Neural crest cell (in vitro differentiated cells): ENCODE results near the gene GRK5. TPM values are rescaled to one million over a fixed set of nuclear protein-coding genes. Genes with fewer than 3 reads are reported as not detected.

ENCODE experiments used
- DNase-seq: peaks from one replicate; pipeline ENCODE4 v3.0.0; 2021; ENCODE audit warnings: low read depth, mixed read lengths, low spot score
- H3K27ac Mint-ChIP-seq: one replicate; pipeline ENCODE4 v1.8.0; 2021; ENCODE audit warnings: mild to moderate bottlenecking, mixed read lengths; ENCODE audit not compliant: unreplicated experiment
- H3K27me3 Mint-ChIP-seq: 2 replicates; pipeline ENCODE4 v1.8.0; 2021; ENCODE audit warnings: low read depth, mild to moderate bottlenecking, mixed read lengths
- H3K36me3 Mint-ChIP-seq: 2 replicates; pipeline ENCODE4 v1.8.0; 2021; ENCODE audit warnings: low read depth, mild to moderate bottlenecking, mixed read lengths
- H3K4me1 Mint-ChIP-seq: 2 replicates; pipeline ENCODE4 v1.8.0; 2021; ENCODE audit warnings: mixed read lengths
- H3K4me3 Mint-ChIP-seq: one replicate; pipeline ENCODE4 v1.8.0; 2021; ENCODE audit warnings: mild to moderate bottlenecking, mixed read lengths
- H3K9me3 Mint-ChIP-seq: 2 replicates; pipeline ENCODE4 v1.8.0; 2021; ENCODE audit warnings: mixed read lengths
- total RNA-seq: library from RNA; stranded (reverse); gene quantifications from 2 replicates; pipeline ENCODE4 v1.2.1, GENCODE V29; 2021
- TF ChIP-seq, protein P1 (sequence below): fragments of 200-600 bp; sonication (generic); conservative IDR thresholded peaks from 2 replicates; pipeline ENCODE4 v1.5.0; 2021; ENCODE audit warnings: antibody characterized with exemption, mild to moderate bottlenecking

GRK5 gene
- total RNA-seq, 1 donor from 2014 or later, result 13.5 TPM

DNA sequence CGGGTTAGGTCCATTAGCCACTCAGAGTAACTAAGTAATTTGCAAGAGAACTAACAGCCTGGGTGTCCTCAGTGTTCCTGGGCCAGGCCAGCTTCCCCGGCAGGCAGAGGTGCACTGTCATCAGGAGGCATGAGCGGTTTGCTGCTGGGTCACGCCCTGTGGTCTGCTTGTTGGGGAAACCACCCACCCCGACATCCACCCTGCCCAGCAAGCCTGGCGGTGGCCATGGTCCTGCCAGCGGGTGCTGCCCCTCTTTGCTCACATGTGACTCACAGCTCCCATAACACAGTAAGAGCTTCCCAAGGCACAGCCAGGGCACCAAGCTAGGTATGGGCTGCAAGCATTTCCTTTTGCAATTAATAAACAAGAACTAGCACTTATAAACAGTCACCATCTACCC lies 259.3 kb downstream of the GRK5 start:
- TF ChIP-seq, protein P1, sequence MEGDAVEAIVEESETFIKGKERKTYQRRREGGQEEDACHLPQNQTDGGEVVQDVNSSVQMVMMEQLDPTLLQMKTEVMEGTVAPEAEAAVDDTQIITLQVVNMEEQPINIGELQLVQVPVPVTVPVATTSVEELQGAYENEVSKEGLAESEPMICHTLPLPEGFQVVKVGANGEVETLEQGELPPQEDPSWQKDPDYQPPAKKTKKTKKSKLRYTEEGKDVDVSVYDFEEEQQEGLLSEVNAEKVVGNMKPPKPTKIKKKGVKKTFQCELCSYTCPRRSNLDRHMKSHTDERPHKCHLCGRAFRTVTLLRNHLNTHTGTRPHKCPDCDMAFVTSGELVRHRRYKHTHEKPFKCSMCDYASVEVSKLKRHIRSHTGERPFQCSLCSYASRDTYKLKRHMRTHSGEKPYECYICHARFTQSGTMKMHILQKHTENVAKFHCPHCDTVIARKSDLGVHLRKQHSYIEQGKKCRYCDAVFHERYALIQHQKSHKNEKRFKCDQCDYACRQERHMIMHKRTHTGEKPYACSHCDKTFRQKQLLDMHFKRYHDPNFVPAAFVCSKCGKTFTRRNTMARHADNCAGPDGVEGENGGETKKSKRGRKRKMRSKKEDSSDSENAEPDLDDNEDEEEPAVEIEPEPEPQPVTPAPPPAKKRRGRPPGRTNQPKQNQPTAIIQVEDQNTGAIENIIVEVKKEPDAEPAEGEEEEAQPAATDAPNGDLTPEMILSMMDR, result no peak
- Mint-ChIP-seq H3K4me1 (no peaks in the 10 kb centered on the region), H3K27ac (no peak overlapping the region), H3K9me3 (peaks cover 5% of the 10 kb centered on the region), H3K4me3 (no peak overlapping the region), H3K27me3 (peaks cover 25% of the 10 kb centered on the region), H3K36me3 (peaks cover 3% of the 10 kb centered on the region)
- DNase-seq, result no peak

DNA sequence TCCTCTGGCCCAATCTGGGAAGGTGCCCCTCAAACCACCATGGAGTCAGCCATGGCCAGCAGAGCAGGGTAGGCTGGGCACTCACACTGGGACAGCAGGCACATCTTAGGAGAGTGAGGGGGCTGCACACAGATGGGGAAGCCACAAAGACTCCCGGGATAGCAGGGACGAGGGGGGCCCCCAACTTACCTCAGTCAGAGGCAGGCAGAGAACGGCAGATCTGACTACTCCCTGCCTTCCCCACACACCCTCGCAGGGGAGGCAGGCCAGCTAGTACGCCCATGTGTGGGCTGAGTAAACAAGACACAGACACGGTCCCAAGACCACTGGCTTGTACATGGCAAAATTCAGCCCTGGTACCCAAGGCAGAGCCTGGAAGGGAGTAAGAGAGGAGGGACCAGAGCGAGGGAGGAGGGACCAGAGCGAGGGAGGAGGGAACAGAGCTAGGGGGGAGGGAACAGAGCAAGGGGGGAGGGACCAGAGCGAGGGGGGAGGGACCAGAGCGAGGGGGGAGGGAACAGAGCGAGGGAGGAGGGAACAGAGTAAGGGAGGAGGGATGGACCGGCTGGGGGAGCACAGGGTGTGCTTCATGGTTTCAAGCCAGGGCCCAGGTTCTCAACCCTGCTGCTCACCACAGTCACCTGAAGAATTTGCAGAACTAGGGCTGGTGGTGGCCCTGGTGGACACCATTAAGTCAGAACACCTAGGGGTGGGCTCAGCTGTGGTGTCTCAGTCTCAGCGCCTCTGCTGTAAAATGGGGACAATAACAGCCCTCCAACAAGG lies 261.4 kb downstream of the GRK5 start:
- H3K27me3 Mint-ChIP-seq, result peaks cover 31% of the 10 kb centered on the region

DNA sequence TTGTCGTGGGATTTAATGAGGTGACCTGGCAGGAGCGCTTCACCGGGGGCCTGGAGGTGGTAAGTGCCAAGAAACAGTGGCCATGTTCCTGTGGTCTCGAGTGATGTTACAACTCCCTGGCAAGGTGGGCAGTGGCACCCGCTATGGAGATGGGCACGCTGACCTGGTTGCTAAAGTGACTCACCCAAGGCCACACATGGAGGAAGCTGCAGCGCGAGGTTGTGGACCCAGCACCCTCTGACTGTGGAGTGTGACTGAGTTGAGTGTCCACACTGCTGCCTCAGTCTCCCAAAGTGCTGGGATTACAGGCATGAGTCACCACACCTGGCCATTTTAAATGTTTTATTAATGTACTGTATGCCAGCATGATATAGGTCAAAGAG lies 261.9 kb downstream of the GRK5 start:
- Mint-ChIP-seq H3K4me1 (no peaks in the 10 kb centered on the region), H3K27me3 (peaks cover 34% of the 10 kb centered on the region), H3K36me3 (no peaks in the 10 kb centered on the region), H3K4me3 (no peak overlapping the region), H3K9me3 (peaks cover 5% of the 10 kb centered on the region), H3K27ac (no peak overlapping the region)
- DNase-seq, result no peak
- TF ChIP-seq, protein P1, result no peak

More for the DNA sequence above, 261.4 kb downstream of the GRK5 start:
- TF ChIP-seq, protein P1, result no peak
- Mint-ChIP-seq H3K27ac (no peak overlapping the region), H3K36me3 (no peaks in the 10 kb centered on the region), H3K4me3 (no peak overlapping the region), H3K9me3 (peaks cover 2% of the 10 kb centered on the region), H3K4me1 (no peaks in the 10 kb centered on the region)
- DNase-seq, result no peak

DNA sequence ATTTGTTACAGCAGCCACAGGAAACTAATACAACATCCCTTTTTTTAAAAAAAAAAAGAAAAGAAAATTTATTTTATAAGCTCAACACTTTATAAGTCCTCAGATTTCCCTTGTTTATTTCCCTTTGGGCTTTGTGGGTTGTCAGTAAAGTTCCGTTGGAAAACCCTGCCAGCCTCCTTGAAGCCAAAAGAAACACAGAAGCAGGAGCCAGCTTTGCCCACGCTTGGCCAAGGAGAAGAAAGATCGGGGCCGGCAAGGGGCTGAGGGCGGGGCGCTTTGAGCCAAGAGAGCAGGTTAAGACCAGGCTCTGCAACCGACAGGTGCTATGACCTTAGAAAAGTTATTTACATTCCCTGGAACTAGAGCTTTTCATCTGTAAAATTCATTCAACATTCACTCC lies 262.5 kb downstream of the GRK5 start:
- Mint-ChIP-seq H3K27ac (no peak overlapping the region), H3K27me3 (peaks cover 34% of the 10 kb centered on the region), H3K4me3 (no peak overlapping the region), H3K36me3 (no peaks in the 10 kb centered on the region), H3K4me1 (no peaks in the 10 kb centered on the region), H3K9me3 (peaks cover 5% of the 10 kb centered on the region)
- TF ChIP-seq, protein P1, result no peak
- DNase-seq, result no peak

DNA sequence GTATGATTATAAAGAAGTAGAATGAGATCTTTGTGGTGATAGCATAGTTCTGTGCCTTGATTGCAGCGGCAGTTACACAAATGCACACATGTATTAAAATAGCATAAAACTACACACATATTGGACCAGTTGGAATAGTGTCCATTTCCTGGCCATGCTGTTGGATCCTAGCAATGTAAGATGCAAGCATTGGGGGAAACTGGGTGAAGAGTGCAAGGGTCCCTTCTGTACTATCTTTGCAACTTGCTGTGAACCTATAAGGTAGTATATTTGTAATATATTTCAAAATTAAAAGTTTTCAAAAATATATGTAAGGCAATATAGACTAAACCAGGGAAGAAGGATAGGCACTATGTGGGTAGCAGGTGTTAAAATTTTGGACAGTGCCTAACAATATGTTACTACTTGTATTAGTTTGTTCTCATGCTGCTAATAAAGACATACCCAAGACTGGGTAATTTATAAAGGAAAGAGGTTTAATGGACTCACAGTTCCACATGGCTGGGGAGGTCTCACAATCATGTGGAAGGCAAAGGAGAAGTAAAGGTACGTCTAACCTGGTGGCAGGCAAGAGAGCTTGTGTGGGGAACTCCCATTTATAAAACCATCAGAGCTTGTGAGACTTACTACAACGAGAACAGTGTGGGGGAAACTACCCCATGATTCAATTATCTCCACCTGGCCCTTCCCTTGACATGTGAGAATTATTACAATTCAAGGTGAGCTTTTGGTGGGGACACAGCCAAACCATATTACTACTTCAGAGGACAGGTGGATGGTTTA lies 263.7 kb downstream of the GRK5 start:
- DNase-seq, result no peak
- TF ChIP-seq, protein P1, result no peak
- Mint-ChIP-seq H3K36me3 (no peaks in the 10 kb centered on the region), H3K9me3 (peaks cover 5% of the 10 kb centered on the region), H3K4me3 (no peak overlapping the region), H3K4me1 (no peaks in the 10 kb centered on the region), H3K27ac (no peak overlapping the region), H3K27me3 (peaks cover 30% of the 10 kb centered on the region)
